DOHH2 (cell line): ENCODE results near the gene HSD11B1L.

Experiments
- H3F3A ChIP-seq: fragments of 200-600 bp; sonication (generic), shearing (Covaris generic); 2 replicates; pipeline ENCODE4 v1.6.0; 2016; ENCODE audit warnings: antibody characterized with exemption, mild to moderate bottlenecking; ENCODE audit not compliant: control insufficient read depth, insufficient read depth
- H3K27ac ChIP-seq: fragments of 200-600 bp; sonication (generic); 2 replicates; pipeline ENCODE4 v1.5.1; 2014; ENCODE audit warnings: low read depth, mild to moderate bottlenecking, low read length, moderate library complexity
- H3K27me3 ChIP-seq: fragments of 200-600 bp; sonication (generic); 2 replicates; pipeline ENCODE4 v1.6.1; 2014; ENCODE audit warnings: mild to moderate bottlenecking, low read length, mixed read lengths; ENCODE audit not compliant: control insufficient read depth
- H3K36me3 ChIP-seq: fragments of 200-600 bp; sonication (generic); 2 replicates; pipeline ENCODE4 v1.6.1; 2014; ENCODE audit warnings: mild to moderate bottlenecking, low read length, moderate library complexity, mixed read lengths; ENCODE audit not compliant: control insufficient read depth
- H3K4me1 ChIP-seq: fragments of 200-600 bp; sonication (generic); 2 replicates; pipeline ENCODE4 v1.6.1; 2014; ENCODE audit warnings: mild to moderate bottlenecking, low read length, mixed read lengths; ENCODE audit not compliant: control insufficient read depth
- H3K4me2 ChIP-seq: fragments of 200-600 bp; sonication (generic); 2 replicates; pipeline ENCODE4 v1.6.0; 2014; ENCODE audit warnings: mild to moderate bottlenecking, low read length, moderate library complexity
- H3K4me3 ChIP-seq: fragments of 200-600 bp; sonication (generic); 2 replicates; pipeline ENCODE4 v1.5.1; 2014; ENCODE audit warnings: mild to moderate bottlenecking, low read length, mixed read lengths
- H3K79me2 ChIP-seq: fragments of 200-600 bp; sonication (generic); 2 replicates; pipeline ENCODE4 v1.6.1; 2014; ENCODE audit warnings: mild to moderate bottlenecking, low read length, mixed read lengths; ENCODE audit not compliant: control insufficient read depth
- H3K9me2 ChIP-seq: fragments of 200-600 bp; sonication (generic); replicated peaks from 2 replicates; pipeline ENCODE4 v1.6.1; 2014; ENCODE audit warnings: mild to moderate bottlenecking, low read length, mixed read lengths; ENCODE audit not compliant: control insufficient read depth
- H3K9me3 ChIP-seq: fragments of 200-600 bp; sonication (generic); 2 replicates; pipeline ENCODE4 v1.6.1; 2014; ENCODE audit warnings: antibody characterized with exemption, low read length, mixed read lengths; ENCODE audit not compliant: control insufficient read depth, insufficient read depth
- H4K20me1 ChIP-seq: fragments of 200-600 bp; sonication (generic); 2 replicates; pipeline ENCODE4 v1.6.0; 2014; ENCODE audit warnings: low read depth, mild to moderate bottlenecking, antibody characterized with exemption, low read length, moderate library complexity; ENCODE audit not compliant: control insufficient read depth, insufficient read depth
- EZH2phosphoT487 ChIP-seq: fragments of 200-600 bp; sonication (generic); IDR thresholded peaks from 2 replicates; pipeline ENCODE4 v1.6.1; 2017; ENCODE audit warnings: borderline replicate concordance, mild to moderate bottlenecking, antibody characterized with exemption, low read length, moderate library complexity, mixed read lengths
- TF ChIP-seq, protein P1 (sequence below): fragments of 200-600 bp; sonication (generic); IDR thresholded peaks from one replicate; pipeline ENCODE4 v1.5.1; 2014; ENCODE audit warnings: antibody characterized with exemption, mild to moderate bottlenecking, low read depth, low read length; ENCODE audit not compliant: poor library complexity, severe bottlenecking

Gene HSD11B1L

DNA sequence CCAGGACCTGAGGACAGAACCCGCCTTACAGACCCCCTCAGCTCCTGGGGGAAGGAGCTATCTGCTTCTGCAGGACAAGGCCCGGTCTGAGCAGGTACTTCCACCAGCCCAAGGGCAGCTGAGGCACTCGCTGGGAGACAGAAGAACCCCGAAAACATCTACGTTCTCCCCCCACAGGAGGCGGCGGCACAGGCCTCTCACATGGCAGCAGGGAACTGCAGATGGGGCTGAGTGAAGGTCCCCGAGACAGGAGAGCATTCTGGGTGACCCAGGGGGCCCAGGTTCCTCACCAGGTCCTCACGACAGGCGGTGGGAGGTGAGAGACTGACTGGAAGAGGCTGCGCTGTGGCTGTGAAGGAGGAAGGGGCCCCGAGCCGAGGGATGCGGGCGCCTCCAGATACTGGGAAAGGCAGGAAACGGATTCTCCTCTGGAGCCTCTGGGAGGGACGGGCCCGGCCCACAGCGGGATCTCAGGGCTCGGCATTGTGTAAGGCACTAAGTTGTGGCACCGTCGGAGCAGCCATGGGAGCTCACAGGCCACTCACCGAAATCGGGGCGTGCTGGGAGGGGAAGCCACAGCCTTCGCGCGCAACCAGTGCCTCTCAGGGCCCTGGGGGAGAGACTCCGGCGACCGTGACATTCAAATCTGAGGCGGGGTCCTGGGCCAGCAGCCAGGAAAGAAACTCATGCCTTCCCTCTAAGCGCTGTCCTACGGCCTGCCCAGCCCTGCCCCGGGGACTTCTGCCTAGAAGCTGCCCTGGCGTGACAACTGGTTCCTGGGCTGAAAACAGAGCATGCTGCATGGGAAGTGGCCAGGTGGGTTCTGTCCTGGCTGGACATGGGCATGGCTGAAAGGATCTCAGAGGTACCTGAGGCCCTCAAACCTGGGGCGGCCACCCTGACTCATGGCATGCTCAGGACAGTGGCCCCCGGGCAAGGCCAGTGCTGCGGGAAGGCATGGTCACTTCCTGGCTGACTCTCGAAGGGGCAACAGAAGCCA, 23.3 kb downstream of the HSD11B1L start:
- H3K36me3 ChIP-seq: peaks cover 74% of the 10 kb centered on the region
- H3K9me3 ChIP-seq: no peaks in the 10 kb centered on the region
- no peaks in the 10 kb centered on the region for H3K4me1 ChIP-seq
- H3K9me2 ChIP-seq: no peaks in the 10 kb centered on the region
- peaks cover 13% of the 10 kb centered on the region for H3K79me2 ChIP-seq
- TF ChIP-seq, protein P1, sequence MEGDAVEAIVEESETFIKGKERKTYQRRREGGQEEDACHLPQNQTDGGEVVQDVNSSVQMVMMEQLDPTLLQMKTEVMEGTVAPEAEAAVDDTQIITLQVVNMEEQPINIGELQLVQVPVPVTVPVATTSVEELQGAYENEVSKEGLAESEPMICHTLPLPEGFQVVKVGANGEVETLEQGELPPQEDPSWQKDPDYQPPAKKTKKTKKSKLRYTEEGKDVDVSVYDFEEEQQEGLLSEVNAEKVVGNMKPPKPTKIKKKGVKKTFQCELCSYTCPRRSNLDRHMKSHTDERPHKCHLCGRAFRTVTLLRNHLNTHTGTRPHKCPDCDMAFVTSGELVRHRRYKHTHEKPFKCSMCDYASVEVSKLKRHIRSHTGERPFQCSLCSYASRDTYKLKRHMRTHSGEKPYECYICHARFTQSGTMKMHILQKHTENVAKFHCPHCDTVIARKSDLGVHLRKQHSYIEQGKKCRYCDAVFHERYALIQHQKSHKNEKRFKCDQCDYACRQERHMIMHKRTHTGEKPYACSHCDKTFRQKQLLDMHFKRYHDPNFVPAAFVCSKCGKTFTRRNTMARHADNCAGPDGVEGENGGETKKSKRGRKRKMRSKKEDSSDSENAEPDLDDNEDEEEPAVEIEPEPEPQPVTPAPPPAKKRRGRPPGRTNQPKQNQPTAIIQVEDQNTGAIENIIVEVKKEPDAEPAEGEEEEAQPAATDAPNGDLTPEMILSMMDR: no peak
- no peak for TF ChIP-seq EZH2phosphoT487
- H4K20me1 ChIP-seq: no peaks in the 10 kb centered on the region
- H3F3A ChIP-seq: no peaks in the 10 kb centered on the region
- no peak overlapping the region for H3K4me2 ChIP-seq
- H3K27me3 ChIP-seq: no peaks in the 10 kb centered on the region
- H3K27ac ChIP-seq: no peak overlapping the region
- no peak overlapping the region for H3K4me3 ChIP-seq

DNA sequence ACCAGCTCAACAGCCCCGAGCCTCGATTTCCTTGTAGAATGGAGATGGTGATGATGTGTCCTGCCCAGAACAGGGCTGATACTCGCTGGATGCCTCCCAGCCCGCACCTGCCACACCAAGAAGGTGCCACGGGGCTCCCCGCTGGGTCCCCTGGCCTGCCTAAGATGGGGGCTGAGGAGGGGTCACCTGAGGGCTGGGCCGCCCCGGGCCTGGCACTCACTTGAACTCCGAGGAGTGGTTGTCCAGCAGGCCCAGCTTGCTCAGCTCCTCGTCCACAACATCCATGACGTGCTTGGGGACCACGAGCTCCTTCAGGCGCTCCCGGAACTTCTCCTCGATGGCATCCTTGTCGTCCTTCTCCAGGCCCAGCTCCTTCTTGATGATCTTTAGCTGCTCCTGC, 24.7 kb downstream of the HSD11B1L start:
- Histone ChIP-seq H3K4me2 (no peak overlapping the region), H3K9me2 (no peaks in the 10 kb centered on the region), H4K20me1 (no peaks in the 10 kb centered on the region), H3K4me3 (no peak overlapping the region), H3K4me1 (no peaks in the 10 kb centered on the region), H3F3A (no peaks in the 10 kb centered on the region), H3K79me2 (peaks cover 15% of the 10 kb centered on the region), H3K36me3 (peaks cover 73% of the 10 kb centered on the region), H3K27me3 (no peaks in the 10 kb centered on the region), H3K9me3 (no peaks in the 10 kb centered on the region), H3K27ac (no peak overlapping the region)
- TF ChIP-seq EZH2phosphoT487: no peak
- TF ChIP-seq, protein P1: no peak

DNA sequence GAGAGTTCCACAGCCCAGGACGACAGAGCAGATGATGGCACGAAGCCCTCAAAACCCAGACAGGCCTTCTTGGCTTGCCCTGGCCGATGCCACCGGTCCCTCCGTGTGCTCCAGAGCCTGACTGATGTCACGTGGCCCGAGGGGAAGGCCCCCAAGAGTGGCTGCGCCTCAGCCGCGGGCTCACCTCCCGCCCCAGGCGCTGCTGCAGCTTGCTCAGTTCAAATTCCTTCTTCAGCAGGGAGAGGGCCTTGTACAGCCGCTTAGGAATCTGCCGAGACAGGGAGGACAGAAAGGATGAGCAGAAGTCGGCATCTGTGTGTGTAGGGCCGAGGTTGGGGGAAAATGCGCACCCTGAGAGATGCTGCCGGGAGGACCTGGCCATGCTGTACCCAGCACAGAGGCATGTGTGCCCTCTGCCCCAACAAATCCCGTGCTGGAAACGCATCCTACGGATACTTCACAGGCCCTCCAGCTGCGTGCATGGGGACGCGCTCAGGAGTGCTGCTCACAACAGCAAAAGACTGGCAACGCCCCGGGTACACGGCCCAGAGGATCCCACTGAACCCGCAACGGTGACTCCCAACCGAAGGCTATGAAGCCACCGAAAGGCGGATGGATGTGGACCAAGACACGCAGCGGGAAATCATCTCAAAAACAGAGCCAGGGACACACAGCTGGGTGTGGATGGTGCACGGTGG, 26.2 kb downstream of the HSD11B1L start:
- Histone ChIP-seq H3K79me2 (peaks cover 17% of the 10 kb centered on the region), H3K9me2 (no peaks in the 10 kb centered on the region), H3K4me2 (no peak overlapping the region), H3K4me3 (no peak overlapping the region), H3K36me3 (peaks cover 81% of the 10 kb centered on the region), H4K20me1 (no peaks in the 10 kb centered on the region), H3K4me1 (no peaks in the 10 kb centered on the region), H3K9me3 (no peaks in the 10 kb centered on the region), H3K27ac (no peak overlapping the region), H3K27me3 (no peaks in the 10 kb centered on the region), H3F3A (no peaks in the 10 kb centered on the region)
- TF ChIP-seq, protein P1: no peak
- no peak for TF ChIP-seq EZH2phosphoT487
